Panc1 (cell line): ENCODE results near the gene PGAM5. TPM values are rescaled to one million over a fixed set of nuclear protein-coding genes. Genes with fewer than 3 reads are reported as not detected.

Experiments
- ATAC-seq: fragments of 200-7000 bp; cut with Tn5 transposase; 2 replicates; pipeline ENCODE4 v1.9.1; 2020; ENCODE audit warnings: mild to moderate bottlenecking, moderate library complexity
- BruUV-seq: library from RNA; stranded (reverse); fragments of 400-500 nt; replicated peaks from 2 replicates; lab custom pipeline; 2021; lab: Mats Ljungman, UMichigan
- CTCF ChIA-PET: fragments of 300-600 bp; sonication (Branson Sonifier 250); formaldehyde crosslinking; loops from one replicate; lab custom pipeline; 2022; ENCODE audit warnings: antibody characterized with exemption; lab: Charles Lee
- POLR2A ChIA-PET: fragments of 300-600 bp; sonication (Branson Sonifier 250); formaldehyde crosslinking; loops from one replicate; lab custom pipeline; 2022; ENCODE audit warnings: antibody characterized with exemption; lab: Charles Lee
- DNase-seq: peaks from one replicate; pipeline ENCODE4 v3.0.0-alpha.2; 2010; ENCODE audit warnings: low read depth, low spot score
- H3K27ac ChIP-seq: 2 replicates; pipeline ENCODE4 v1.5.1; 2011; ENCODE audit warnings: mild to moderate bottlenecking, low read length, inconsistent platforms
- H3K27me3 ChIP-seq: fragments of 200-500 bp; sonication (Bioruptor generic); 2 replicates; pipeline ENCODE4 v1.6.0; 2014; ENCODE audit warnings: low read length, inconsistent platforms; ENCODE audit not compliant: control insufficient read depth, insufficient read depth
- H3K36me3 ChIP-seq: fragments of 200-500 bp; sonication (Bioruptor generic); 2 replicates; pipeline ENCODE4 v1.5.1; 2014; ENCODE audit warnings: inconsistent platforms, mild to moderate bottlenecking, low read length, moderate library complexity; ENCODE audit not compliant: control insufficient read depth, insufficient read depth
- H3K4me1 ChIP-seq: 2 replicates; pipeline ENCODE4 v1.5.1; 2011; ENCODE audit warnings: inconsistent platforms, mild to moderate bottlenecking, low read length, moderate library complexity; ENCODE audit not compliant: control insufficient read depth, insufficient read depth
- H3K4me3 ChIP-seq, 2 experiments: 2 replicates each; pipeline ENCODE4 v1.5.1; 2011 to 2012; ENCODE audit warnings: low read depth in 2 of 2, low read length in 2 of 2, mild to moderate bottlenecking in 2 of 2, inconsistent platforms in 1 of 2, moderate library complexity in 1 of 2
- H3K9me3 ChIP-seq: fragments of 200-500 bp; sonication (Bioruptor generic); 2 replicates; pipeline ENCODE4 v1.5.1; 2014; ENCODE audit warnings: low read depth, mild to moderate bottlenecking, inconsistent platforms, low read length, moderate library complexity; ENCODE audit not compliant: control insufficient read depth, insufficient read depth
- CTCF ChIP-seq: fragments of 450-650 bp; IDR thresholded peaks from 2 replicates; pipeline ENCODE4 v1.5.1; 2017; ENCODE audit warnings: mild to moderate bottlenecking
- POLR2AphosphoS5 ChIP-seq: IDR thresholded peaks from 2 replicates; pipeline ENCODE4 v1.6.1; 2012; ENCODE audit warnings: mild to moderate bottlenecking, low read depth, low read length, moderate library complexity
- REST ChIP-seq, 2 experiments: IDR thresholded peaks; 2 replicates each; pipeline ENCODE4 v1.6.1; 2011 to 2012; ENCODE audit warnings: low read depth in 2 of 2, control low read depth in 1 of 2, low read length in 1 of 2, mild to moderate bottlenecking in 1 of 2, moderate library complexity in 1 of 2; ENCODE audit not compliant: insufficient read depth in 1 of 2
- SIN3A ChIP-seq: IDR thresholded peaks from 2 replicates; pipeline ENCODE4 v1.6.1; 2012; ENCODE audit warnings: low read depth, mild to moderate bottlenecking, low read length, moderate library complexity, borderline replicate concordance; ENCODE audit not compliant: insufficient read depth
- TCF7L2 ChIP-seq: IDR thresholded peaks from 2 replicates; pipeline ENCODE4 v1.6.1; 2011; ENCODE audit warnings: mild to moderate bottlenecking, low read depth, low read length, inconsistent platforms
- in situ Hi-C: cut with HindIII; loops from 2 replicates; pipeline ENCODE4 v1.10.0; 2016; ENCODE audit warnings: low sequenced_read_pairs, low pct_unique_long_range_greater_than_20kb
- intact Hi-C: fragments of 100-400 bp; cut with micrococcal nuclease; formaldehyde crosslinking; loops from one replicate; pipeline ENCODE4 v1.10.0; 2022; ENCODE audit not compliant: unreplicated experiment
- total RNA-seq: library from RNA; stranded (reverse); gene quantifications from one replicate; pipeline ENCODE4 v1.2.1, GENCODE V29; 2021; ENCODE audit not compliant: unreplicated experiment

PGAM5 gene
- total RNA-seq, 1 experiment from 2014 or later: 116 TPM

GRCh38 chr12:132743831-132744230 is 33.2 kb downstream of the PGAM5 start:
- no peak for TF ChIP-seq TCF7L2
- TF ChIP-seq SIN3A: no peak
- no peak for TF ChIP-seq POLR2AphosphoS5
- no peak for TF ChIP-seq CTCF
- TF ChIP-seq REST (IDR thresholded peaks at IDR 0.05; ENCODE audit: insufficient read depth in 1 of 2, low read depth in 2 of 2, low read length in 1 of 2): no peak
- H3K9me3 ChIP-seq: no peaks in the 10 kb centered on the region
- intact Hi-C loops: no loop called here
- ChIA-PET CTCF (no interaction called here), POLR2A (no interaction called here)
- in situ Hi-C loops: no loop called here
- H3K36me3 ChIP-seq: peaks cover 43% of the 10 kb centered on the region
- ATAC-seq: no peak
- no peak overlapping the region for H3K27ac ChIP-seq
- no peaks in the 10 kb centered on the region for H3K27me3 ChIP-seq
- no peak for DNase-seq
- BruUV-seq: no TSS peak
- no peaks in the 10 kb centered on the region for H3K4me1 ChIP-seq
- no peak overlapping the region for H3K4me3 ChIP-seq

- no peak for DNase-seq
- in situ Hi-C loops (no loop called here), intact Hi-C loops (no loop called here)
- ChIA-PET POLR2A (no interaction called here), CTCF (no interaction called here)
- Histone ChIP-seq H3K27ac (no peak overlapping the region), H3K36me3 (peaks cover 39% of the 10 kb centered on the region), H3K4me1 (no peaks in the 10 kb centered on the region), H3K27me3 (no peaks in the 10 kb centered on the region), H3K4me3 (no peak overlapping the region), H3K9me3 (no peaks in the 10 kb centered on the region)
- ATAC-seq: peak; percentile 45; the same call in 1 of the 2 replicates
- TF ChIP-seq TCF7L2 (no peak), SIN3A (no peak), REST (IDR thresholded peaks at IDR 0.05; ENCODE audit: insufficient read depth in 1 of 2, low read depth in 2 of 2, low read length in 1 of 2) (no peak)
- no TSS peak for BruUV-seq
These were observed 36.0 kb downstream of the PGAM5 start for GRCh38 chr12:132746613-132747012.
